22Rv1 (cell line): Measurements from ENCODE around the gene SH3RF1.

Source experiments
- ZFX ChIP-seq: fragments of 450-650 bp; IDR thresholded peaks from 2 replicates; pipeline ENCODE4 v1.6.1; 2017; ENCODE audit warnings: antibody characterized with exemption, borderline replicate concordance
- TF ChIP-seq, protein P1 (sequence below): fragments of 450-650 bp; IDR thresholded peaks from 2 replicates; pipeline ENCODE4 v1.5.1; 2017; ENCODE audit warnings: mild to moderate bottlenecking

DNA sequence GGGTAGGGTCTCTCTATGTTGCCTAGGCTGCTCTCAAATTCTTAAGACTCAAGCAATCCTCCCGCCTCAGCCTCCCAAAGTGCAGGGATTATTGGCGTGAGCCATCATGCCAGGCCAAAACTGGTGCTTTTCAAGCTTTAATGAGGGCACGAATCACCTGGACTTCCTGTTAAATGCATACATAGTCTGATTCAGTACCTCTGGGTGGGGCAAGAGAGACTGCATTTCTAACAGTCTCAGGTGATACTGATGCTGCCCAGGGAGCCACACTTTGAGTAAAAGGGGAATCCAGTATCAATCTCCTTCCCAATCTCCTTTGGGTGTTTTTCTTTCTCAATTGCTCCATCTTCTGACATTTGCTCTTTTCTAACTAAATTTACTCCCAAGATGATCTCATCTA is 96.5 kb downstream of the SH3RF1 start:
- TF ChIP-seq, protein P1, sequence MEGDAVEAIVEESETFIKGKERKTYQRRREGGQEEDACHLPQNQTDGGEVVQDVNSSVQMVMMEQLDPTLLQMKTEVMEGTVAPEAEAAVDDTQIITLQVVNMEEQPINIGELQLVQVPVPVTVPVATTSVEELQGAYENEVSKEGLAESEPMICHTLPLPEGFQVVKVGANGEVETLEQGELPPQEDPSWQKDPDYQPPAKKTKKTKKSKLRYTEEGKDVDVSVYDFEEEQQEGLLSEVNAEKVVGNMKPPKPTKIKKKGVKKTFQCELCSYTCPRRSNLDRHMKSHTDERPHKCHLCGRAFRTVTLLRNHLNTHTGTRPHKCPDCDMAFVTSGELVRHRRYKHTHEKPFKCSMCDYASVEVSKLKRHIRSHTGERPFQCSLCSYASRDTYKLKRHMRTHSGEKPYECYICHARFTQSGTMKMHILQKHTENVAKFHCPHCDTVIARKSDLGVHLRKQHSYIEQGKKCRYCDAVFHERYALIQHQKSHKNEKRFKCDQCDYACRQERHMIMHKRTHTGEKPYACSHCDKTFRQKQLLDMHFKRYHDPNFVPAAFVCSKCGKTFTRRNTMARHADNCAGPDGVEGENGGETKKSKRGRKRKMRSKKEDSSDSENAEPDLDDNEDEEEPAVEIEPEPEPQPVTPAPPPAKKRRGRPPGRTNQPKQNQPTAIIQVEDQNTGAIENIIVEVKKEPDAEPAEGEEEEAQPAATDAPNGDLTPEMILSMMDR: no peak
- TF ChIP-seq ZFX: no peak
